AG08396 (cell line): ENCODE results near the gene EXOC3L2.
"Not testable (repeated sequence)": the region's sequence is repeated elsewhere in the genome, so short reads cannot be mapped to it uniquely, and the experiment has no call there.

ENCODE experiments used
- DNase-seq: peaks from one replicate; pipeline ENCODE4 v3.0.0; 2012; ENCODE audit warnings: low spot score, mixed read lengths

The EXOC3L2 gene

DNA sequence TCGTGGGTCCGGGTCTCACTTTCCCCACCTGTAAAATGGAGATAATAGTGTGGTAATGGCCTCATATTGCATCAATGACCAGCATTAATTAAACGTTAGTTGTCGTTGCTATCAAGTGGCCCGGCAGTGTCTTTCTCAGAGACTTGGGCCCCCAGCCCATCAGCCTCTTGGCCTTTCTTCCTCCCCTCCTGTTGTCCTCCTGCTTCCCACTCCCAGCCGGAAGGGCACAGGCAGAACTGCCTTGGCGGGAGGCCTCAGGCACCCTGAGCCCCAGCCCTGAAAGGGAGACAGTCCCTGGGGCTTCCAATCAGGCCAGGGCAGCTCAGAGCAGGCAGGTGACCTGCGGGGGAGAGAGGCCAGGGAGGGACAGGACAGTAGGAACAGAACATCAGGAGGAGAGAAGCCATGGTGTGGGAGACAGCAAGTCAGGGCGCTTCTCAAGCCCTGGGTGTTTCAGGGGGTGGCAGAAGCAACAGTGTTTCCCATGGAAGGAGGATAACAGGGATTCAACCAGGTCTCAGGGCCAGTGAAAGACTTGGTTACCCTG is 10.5 kb upstream of the EXOC3L2 start:
- DNase-seq: no peak

- no peak for DNase-seq
These were observed 8.9 kb upstream of the EXOC3L2 start for GRCh38 chr19:45254044-45254531.

DNA sequence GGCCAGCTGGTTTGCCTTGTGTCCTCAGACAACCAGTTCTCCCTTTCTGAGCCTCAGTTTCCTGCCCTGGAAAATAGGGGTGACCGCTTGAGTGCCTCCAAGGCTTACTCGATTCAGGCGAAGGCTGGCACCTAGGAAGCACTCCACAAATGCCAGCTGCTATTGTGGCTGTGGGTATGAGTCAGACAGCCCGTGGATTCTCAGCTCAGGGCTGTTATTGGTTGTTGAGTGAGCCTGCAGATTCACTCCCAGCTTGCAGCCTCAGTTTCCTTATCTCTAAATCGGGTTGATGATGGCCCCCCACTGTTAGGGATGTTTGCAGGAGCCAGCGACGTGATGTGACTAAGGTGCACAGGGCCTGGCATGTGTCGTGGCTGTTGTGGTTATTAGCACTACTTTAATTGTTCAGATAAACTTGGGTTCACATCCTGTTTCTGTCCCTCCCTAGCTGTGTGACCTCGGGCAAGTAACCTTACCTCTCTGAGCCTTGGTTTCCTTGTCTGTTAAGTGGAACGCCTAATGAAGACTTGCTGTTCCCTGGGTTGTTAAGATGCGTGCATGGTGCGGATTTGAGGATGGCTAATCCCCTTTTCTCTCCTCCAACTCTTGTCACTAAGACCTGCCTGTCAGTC is 8.3 kb upstream of the EXOC3L2 start:
- DNase-seq: peak; percentile 82

DNA sequence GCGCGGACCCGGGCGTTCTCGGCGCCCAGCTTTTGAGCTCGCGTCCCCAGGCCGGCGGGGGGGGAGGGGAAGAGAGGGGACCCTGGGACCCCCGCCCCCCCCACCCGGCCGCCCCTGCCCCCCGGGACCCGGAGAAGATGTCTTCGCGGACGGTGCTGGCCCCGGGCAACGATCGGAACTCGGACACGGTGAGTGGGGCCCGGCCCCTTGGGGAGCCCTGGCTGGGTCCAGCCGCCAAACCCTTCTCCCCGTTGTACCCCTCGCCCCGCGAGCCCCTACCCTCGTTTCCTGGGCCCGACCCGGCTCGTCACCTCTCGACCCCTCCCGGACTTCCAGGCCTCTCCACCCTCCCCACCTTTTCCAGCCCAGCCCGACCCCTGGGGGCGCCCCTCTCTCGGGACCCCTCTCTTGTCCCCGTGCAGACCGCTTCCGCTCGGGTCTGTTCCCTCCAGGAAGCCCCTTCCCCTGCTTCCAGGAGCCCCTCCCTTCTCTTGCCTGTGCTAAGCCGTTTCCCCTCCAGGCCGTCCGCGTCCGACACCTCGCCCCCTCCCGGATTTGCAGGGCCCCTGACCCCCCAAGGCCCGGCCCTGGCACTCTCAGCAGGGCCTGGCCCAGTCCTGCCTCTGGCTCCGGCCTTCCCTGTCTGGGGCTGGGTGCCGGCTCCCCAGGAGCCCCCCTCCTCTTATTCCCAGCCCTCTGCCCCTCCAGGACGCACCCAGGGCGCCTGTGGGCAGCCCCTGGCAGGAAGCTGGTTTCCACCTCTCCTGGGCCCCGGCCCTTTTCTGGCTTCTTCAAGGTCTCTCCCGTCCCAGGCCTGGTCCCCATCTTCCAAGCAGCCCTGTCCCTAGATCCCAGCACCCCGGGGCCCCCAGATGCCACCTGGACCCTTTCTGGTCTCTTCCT is 6.5 kb upstream of the EXOC3L2 start:
- peak; percentile 71 for DNase-seq

DNA sequence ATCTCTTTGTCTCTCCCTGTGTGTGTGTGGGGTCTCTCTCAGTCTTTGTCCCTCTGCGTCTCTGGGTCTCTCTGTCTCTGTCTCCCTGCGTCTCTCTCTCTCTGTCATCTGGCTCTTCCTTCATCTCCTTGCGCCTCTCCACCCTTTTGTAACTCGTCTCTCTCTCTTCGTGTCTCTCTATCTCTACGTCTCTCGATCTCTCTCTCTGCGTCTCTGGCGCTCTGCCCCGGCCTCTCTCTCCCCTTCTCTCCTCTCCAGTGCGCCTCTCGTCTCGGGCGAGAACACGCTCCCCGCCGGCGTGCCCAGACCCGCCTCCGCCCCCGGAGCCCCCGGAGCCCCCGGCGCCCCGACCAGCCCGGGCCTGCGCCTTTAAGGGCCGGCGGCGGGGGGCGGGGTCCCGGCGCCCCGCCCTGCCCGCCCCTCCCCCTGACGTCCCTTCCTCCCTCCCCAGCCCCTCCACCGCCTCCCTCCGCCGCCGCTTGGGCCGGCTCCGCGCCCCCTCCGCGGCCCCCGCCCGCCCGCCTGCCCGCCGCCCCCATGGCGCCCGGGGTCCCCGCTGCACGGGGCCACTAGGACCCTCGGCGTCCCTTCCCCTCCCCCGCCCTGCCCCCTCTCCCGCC is 5.7 kb upstream of the EXOC3L2 start, which contains the start of gene MARK4:
Gene MARK4, plus strand, starts transcription at position 440 of the 620 bp plus-strand sequence. CDS start 318 bp downstream, outside the sequence.
- peak; percentile 96 for DNase-seq

- DNase-seq: no peak
These were observed 5.1 kb upstream of the EXOC3L2 start for GRCh38 chr19:45250216-45250831.

- DNase-seq: no peak
These were observed 4.2 kb upstream of the EXOC3L2 start for GRCh38 chr19:45249261-45250033.

- no peak for DNase-seq
These were observed 1.9 kb upstream of the EXOC3L2 start for GRCh38 chr19:45247136-45247535.

GRCh38 chr19:45245826-45246225 is 619 bp upstream of the EXOC3L2 start:
- no peak for DNase-seq

- no peak for DNase-seq
These were observed 943 bp downstream of the EXOC3L2 start for GRCh38 chr19:45244133-45244794.

GRCh38 chr19:45243144-45243732 is 2.0 kb downstream of the EXOC3L2 start:
- no peak for DNase-seq

- DNase-seq: no peak
These were observed 6.7 kb downstream of the EXOC3L2 start for GRCh38 chr19:45238556-45238955.

- DNase-seq: no peak
These were observed 9.7 kb downstream of the EXOC3L2 start for GRCh38 chr19:45235485-45235884.

- DNase-seq: no peak
These were observed 10.9 kb downstream of the EXOC3L2 start for GRCh38 chr19:45234089-45234869.

DNA sequence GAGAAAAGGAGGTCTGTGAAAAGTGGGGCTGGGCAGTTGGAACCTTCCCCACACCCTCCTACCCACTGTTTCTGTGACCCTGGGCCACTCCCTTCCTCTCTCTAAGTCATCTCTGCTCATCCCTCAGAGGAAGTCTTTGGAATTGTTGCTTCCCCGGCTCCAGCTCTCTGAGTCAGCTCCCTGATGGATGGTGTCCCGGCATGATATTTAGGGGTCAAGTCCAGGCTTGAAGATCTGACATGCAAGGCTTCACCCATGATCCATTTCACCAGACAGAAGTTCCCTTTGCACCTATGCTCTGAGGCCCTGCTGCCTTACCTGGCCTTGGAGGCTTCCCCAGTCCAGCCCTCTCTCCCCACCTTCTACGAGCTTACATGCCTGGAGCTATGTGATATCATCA is 13.3 kb downstream of the EXOC3L2 start:
- no peak for DNase-seq

DNA sequence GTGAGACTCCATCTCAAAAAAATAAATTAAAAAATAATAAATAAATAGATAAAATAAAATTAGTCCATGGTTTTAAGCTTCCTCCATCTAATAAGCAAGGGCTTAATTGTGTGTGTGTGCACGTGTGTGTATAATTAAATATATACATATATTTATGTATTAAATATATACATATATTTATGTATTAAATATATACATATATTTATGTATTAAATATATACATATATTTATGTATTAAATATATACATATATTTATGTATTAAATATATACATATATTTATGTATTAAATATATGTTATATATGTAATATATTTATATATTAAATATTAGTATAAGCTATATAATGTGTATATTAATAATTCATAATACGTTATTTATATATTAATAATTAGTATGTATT is 16.2 kb downstream of the EXOC3L2 start:
- DNase-seq: not testable (repeated sequence)

- no peak for DNase-seq
These were observed 20.6 kb downstream of the EXOC3L2 start for GRCh38 chr19:45224645-45225044.

DNA sequence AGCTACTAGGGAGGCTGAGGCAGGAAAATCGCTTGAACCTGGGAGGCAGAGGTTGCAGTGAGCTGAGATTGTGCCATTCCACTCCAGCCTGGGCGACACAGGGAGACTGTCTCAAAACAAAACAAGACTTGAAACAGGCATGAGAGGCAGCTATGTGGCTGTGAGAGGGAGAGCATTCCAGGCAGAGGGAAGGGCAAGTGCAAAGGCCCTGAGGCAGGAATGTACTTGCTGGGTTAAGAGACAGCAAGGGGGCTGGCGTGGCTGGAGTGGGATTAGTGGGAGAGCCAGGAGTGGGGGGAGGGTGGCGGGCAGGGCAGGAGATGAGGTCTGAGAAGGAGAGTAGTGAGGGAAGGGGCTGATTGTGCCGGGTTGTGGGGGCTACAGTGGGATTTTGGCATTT is 21.3 kb downstream of the EXOC3L2 start:
- no peak for DNase-seq

DNA sequence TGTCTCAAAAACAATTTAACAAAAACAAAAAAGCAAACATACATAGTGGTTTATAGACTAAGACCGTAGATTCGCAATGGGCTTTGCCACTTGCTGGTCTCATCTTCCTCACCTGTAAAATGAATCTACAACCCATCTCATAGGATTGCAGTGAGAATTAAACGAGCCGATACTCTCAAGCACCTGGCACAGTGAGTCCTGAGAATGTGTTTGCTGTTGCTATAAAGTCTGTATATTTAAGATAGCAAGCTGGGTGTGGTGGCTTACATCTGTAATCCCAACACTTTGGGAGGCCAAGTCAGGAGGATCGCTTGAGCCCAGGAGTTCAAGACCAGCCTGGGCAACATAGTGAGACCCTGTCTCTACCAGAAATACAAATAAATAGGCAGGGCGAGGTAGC is 22.5 kb downstream of the EXOC3L2 start:
- DNase-seq: no peak
